ENCODE measurements around the gene EZH1.
"Not testable (repeated sequence)": the region's sequence is repeated elsewhere in the genome, so short reads cannot be mapped to it uniquely, and the experiment has no call there.

The EZH1 gene

GRCh38 chr17:42772945-42773289 is 28.1 kb upstream of the EZH1 start:
- no peak for DNase-seq (ENCODE audit: low read depth in 3 of 3)

- DNase-seq (ENCODE audit: low read depth in 3 of 3), result not testable (repeated sequence)
Observed at GRCh38 chr17:42769964-42770363, 25.1 kb upstream of the EZH1 start.

- not testable (repeated sequence) for DNase-seq (ENCODE audit: low read depth in 3 of 3)
Observed at GRCh38 chr17:42768006-42768405, 23.2 kb upstream of the EZH1 start.

GRCh38 chr17:42767512-42767911 is 22.7 kb upstream of the EZH1 start:
- no peak for DNase-seq (ENCODE audit: low read depth in 3 of 3)

- DNase-seq (ENCODE audit: low read depth in 3 of 3), result no peak
Observed at GRCh38 chr17:42766124-42766523, 21.3 kb upstream of the EZH1 start.

- DNase-seq (ENCODE audit: low read depth in 3 of 3), result no peak
Observed at GRCh38 chr17:42761638-42762037, 16.8 kb upstream of the EZH1 start.

- no peak for DNase-seq (ENCODE audit: low read depth in 3 of 3)
Observed at GRCh38 chr17:42760652-42761581, 16.1 kb upstream of the EZH1 start, which contains the start of gene RAMP2. Gene RAMP2 (plus strand): TSS chr17:42761227. CDS start chr17:42761262, 35 bp downstream.

- no peak for DNase-seq (ENCODE audit: low read depth in 3 of 3)
Observed at GRCh38 chr17:42759982-42760651, 15.3 kb upstream of the EZH1 start.

- no peak for DNase-seq (ENCODE audit: low read depth in 3 of 3)
Observed at GRCh38 chr17:42754782-42755181, 9.9 kb upstream of the EZH1 start.

- no peak for DNase-seq (ENCODE audit: low read depth in 3 of 3)
Observed at GRCh38 chr17:42751628-42752027, 6.8 kb upstream of the EZH1 start.

GRCh38 chr17:42750739-42751344 is 6.0 kb upstream of the EZH1 start:
- no peak for DNase-seq (ENCODE audit: low read depth in 3 of 3)

GRCh38 chr17:42748908-42749798 is 4.3 kb upstream of the EZH1 start:
- no peak for DNase-seq (ENCODE audit: low read depth in 3 of 3)

GRCh38 chr17:42748202-42748907 is 3.5 kb upstream of the EZH1 start:
- DNase-seq (ENCODE audit: low read depth in 3 of 3), result no peak

GRCh38 chr17:42744283-42744805 is 496 bp downstream of the EZH1 start:
- DNase-seq (ENCODE audit: low read depth in 3 of 3), result peak; percentile 39 to 67 (median 44)

GRCh38 chr17:42743595-42744282 is 1.1 kb downstream of the EZH1 start:
- DNase-seq (ENCODE audit: low read depth in 3 of 3), result no peak

GRCh38 chr17:42742916-42743315 is 1.9 kb downstream of the EZH1 start:
- not testable (repeated sequence) for DNase-seq (ENCODE audit: low read depth in 3 of 3)

- DNase-seq (ENCODE audit: low read depth in 3 of 3), result no peak
Observed at GRCh38 chr17:42740699-42741098, 4.1 kb downstream of the EZH1 start.

GRCh38 chr17:42725143-42725542 is 19.7 kb downstream of the EZH1 start:
- DNase-seq (ENCODE audit: low read depth in 3 of 3), result no peak

GRCh38 chr17:42723636-42724035 is 21.2 kb downstream of the EZH1 start:
- no peak for DNase-seq (ENCODE audit: low read depth in 3 of 3)

GRCh38 chr17:42720996-42721583 is 23.8 kb downstream of the EZH1 start:
- DNase-seq (ENCODE audit: low read depth in 3 of 3), result peak in 1 of 3 experiments; percentile 19

Measured in stimulated activated CD4-positive, alpha-beta T cell treated with anti-CD3 and anti-CD28 coated beads, TNF-alpha, amount 100 ng/mL, for 4 hours (primary cell).